Fibroblast of peridontal ligament (primary cell): ENCODE data around the gene EPHB6.

Source experiments
- DNase-seq: peaks from one replicate; pipeline ENCODE4 v3.0.0-alpha.2; 2010; ENCODE audit errors: extremely low read depth

The EPHB6 gene

GRCh38 chr7:142866361-142867096 is 11.7 kb downstream of the EPHB6 start:
- DNase-seq: no peak

- DNase-seq: no peak
These were observed 12.2 kb downstream of the EPHB6 start for GRCh38 chr7:142867097-142867378.

GRCh38 chr7:142867398-142868187 is 12.7 kb downstream of the EPHB6 start:
- no peak for DNase-seq

GRCh38 chr7:142868188-142868985 is 13.5 kb downstream of the EPHB6 start:
- no peak for DNase-seq

- no peak for DNase-seq
These were observed 14.1 kb downstream of the EPHB6 start for GRCh38 chr7:142868986-142869415.

GRCh38 chr7:142869434-142869833 is 14.6 kb downstream of the EPHB6 start:
- DNase-seq: no peak

- no peak for DNase-seq
These were observed 15.3 kb downstream of the EPHB6 start for GRCh38 chr7:142870147-142870559.

GRCh38 chr7:142870566-142871259 is 15.8 kb downstream of the EPHB6 start:
- no peak for DNase-seq

GRCh38 chr7:142871260-142872105 is 16.6 kb downstream of the EPHB6 start:
- DNase-seq: no peak

GRCh38 chr7:142872106-142872675 is 17.3 kb downstream of the EPHB6 start:
- DNase-seq: no peak

GRCh38 chr7:142873281-142873784 is 18.5 kb downstream of the EPHB6 start:
- no peak for DNase-seq

- no peak for DNase-seq
These were observed 19.0 kb downstream of the EPHB6 start for GRCh38 chr7:142873871-142874270.

- no peak for DNase-seq
These were observed 19.5 kb downstream of the EPHB6 start for GRCh38 chr7:142874409-142874808.

GRCh38 chr7:142874837-142875236 is 20.0 kb downstream of the EPHB6 start:
- no peak for DNase-seq

GRCh38 chr7:142875456-142875855 is 20.6 kb downstream of the EPHB6 start:
- no peak for DNase-seq

- DNase-seq: no peak
These were observed 21.5 kb downstream of the EPHB6 start for GRCh38 chr7:142876236-142876960.

- no peak for DNase-seq
These were observed 22.4 kb downstream of the EPHB6 start for GRCh38 chr7:142876991-142877910.

GRCh38 chr7:142878315-142878714 is 23.4 kb downstream of the EPHB6 start:
- no peak for DNase-seq

- no peak for DNase-seq
These were observed 24.2 kb downstream of the EPHB6 start for GRCh38 chr7:142879060-142879459.
